Activated CD8-positive, alpha-beta memory T cell treated with anti-CD3 and anti-CD28 coated beads for 36 hours (primary cell): Measurements from ENCODE around the gene ZC3H18. TPM values are rescaled to one million over a fixed set of nuclear protein-coding genes. Genes with fewer than 3 reads are reported as not detected.

Source experiments
- CTCF ChIA-PET: fragments of 350-600 bp; sonication (Branson Sonifier 250); formaldehyde crosslinking; loops from one replicate; lab custom pipeline; 2021; ENCODE audit warnings: antibody characterized with exemption; lab: Charles Lee
- POLR2A ChIA-PET: fragments of 350-600 bp; sonication (Branson Sonifier 250); formaldehyde crosslinking; loops from one replicate; lab custom pipeline; 2021; ENCODE audit warnings: antibody characterized with exemption; lab: Charles Lee
- total RNA-seq, 2 experiments: library from RNA; stranded (reverse); gene quantifications; one replicate each; pipeline ENCODE4 v1.2.3, GENCODE V29; 2021

Gene ZC3H18
- total RNA-seq, 2 experiments from 2014 or later, result 88.0 to 94.2 TPM

DNA sequence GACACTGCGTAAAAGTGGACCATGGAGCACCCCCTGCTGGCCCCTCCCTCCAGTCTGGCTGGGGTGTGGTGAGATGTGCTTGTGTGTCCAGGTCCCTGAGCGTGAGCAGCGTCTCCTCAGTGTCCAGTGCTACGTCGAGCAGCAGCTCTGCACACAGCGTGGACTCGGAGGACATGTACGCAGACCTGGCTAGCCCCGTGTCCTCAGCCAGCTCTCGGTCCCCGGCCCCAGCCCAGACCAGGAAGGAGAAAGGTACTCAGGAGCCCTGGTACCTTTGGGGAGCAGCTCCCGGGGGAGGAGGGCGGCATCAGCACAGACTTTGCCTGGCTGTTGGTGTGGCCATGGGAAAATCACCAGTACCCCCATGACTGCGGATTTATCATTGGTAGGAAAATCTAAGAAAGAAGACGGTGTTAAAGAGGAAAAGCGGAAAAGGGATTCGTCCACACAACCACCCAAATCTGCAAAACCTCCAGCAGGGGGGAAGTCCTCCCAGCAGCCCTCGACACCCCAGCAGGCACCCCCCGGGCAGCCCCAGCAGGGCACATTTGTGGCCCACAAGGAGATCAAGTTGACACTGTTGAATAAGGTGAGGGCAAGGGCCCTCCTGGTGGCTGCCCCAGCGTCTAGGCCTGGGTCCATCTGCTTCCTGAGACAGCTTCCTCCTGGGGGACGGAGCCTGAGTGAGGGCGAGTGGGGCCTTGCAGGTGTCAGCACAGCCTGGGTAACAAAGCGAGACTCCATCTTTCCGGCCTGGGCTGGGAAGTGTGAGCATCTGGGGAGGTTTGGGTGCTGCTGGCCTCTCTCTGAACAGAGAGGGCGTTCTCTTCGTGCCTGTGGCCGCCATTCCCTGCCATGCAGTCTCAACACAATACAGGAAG lies 57.6 kb downstream of the ZC3H18 start:
- ChIA-PET CTCF (no interaction called here), POLR2A (no interaction called here)

DNA sequence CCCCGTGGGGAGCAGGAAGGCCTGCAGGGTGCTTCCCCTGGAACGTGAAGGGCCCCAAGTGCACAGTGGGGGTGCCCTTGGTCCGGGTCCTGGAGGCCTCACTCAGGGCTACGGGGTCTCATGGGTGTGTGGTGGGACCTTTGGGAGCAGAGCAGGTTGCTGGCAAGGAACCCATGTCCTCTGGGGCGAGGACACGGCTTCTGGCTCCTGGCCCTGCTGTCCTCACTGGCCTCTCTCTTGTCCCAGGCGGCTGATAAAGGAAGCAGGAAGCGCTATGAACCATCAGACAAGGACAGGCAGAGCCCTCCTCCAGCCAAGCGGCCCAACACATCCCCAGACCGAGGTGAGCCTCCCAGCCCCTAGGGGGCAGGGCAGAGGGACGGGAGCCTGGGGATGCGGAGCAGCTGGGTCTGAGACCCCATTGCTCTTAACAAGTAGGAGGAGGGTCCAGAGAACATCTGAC lies 58.3 kb downstream of the ZC3H18 start:
- CTCF ChIA-PET, result interaction anchor here (1.4 kb wide), 1 partner anchor 9 kb away, joined by 3 read pairs; no protein-coding TSS in a partner anchor
- POLR2A ChIA-PET, result no interaction called here

DNA sequence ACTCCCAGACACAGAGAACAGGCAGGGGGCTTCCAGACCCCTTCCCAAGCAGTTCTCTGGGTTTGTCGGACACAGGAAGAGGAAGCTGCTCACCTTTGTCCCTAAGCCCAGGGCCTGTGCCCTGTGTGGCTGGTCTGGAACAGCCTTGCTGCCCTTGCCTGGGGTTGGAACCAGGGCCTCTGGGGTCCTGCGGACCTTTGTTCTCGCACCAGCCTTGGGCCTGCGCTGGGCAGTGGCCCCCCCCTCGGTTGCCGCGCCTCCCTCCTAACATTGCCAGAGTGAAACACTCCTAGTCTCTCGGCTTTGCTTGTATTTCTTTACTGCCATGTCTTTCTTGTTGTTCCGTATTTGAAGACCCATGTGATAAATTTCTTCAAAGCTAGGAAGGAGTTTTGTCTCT lies 59.6 kb downstream of the ZC3H18 start:
- POLR2A ChIA-PET, result no interaction called here
- CTCF ChIA-PET, result interaction anchor here (1.4 kb wide), 1 partner anchor 7 kb away, joined by 3 read pairs; no protein-coding TSS in a partner anchor

DNA sequence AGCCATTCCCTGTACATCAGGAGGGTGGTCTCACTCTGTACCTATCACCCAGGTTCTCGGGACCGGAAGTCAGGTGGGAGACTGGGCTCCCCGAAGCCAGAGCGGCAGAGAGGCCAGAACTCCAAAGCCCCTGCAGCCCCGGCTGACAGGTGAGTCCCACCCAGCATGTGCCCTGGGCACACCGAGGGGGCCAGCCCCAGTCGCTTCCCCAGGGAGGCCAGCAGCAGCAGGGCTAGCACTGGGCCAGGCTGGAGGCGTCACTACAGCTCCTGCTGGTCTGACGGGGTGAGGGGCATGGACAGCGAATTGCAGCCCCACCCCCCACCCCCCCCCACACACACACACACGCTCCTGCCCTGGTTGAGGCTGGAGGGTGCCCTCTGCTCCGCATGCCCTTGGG lies 60.2 kb downstream of the ZC3H18 start:
- ChIA-PET CTCF (interaction anchor here (0.6 to 1.2 kb wide), 2 partner anchors 10 to 1119 kb away, joined by 3 to 6 read pairs; no protein-coding TSS in a partner anchor), POLR2A (no interaction called here)

GRCh38 chr16:88630941-88631340 lies 60.7 kb downstream of the ZC3H18 start:
- ChIA-PET CTCF (interaction anchor here (0.6 to 1.2 kb wide), 2 partner anchors 10 to 1118 kb away, joined by 3 to 6 read pairs; no protein-coding TSS in a partner anchor), POLR2A (no interaction called here)

DNA sequence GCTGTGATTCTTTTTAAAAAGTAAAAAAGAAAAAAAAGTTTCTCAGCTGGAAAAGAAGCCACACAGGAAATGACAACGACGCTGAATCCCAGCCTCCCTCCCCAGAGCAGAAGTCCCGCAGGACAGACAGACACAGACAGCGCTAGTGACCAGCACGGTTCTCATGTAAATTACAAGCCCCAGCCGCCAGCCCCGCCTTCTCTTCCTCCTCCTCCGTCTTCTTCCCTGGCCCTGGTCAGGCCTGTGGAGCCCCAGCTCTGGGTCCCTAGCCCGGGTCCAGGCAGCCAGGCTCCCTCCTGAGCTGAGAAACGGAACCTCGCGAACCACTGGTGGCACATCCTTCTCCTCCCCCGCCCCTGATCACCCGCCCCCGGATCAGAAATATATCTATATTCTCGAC lies 61.2 kb downstream of the ZC3H18 start:
- ChIA-PET CTCF (interaction anchor here (1.2 kb wide), 1 partner anchor 11 kb away, joined by 6 read pairs; no protein-coding TSS in a partner anchor), POLR2A (no interaction called here)

- CTCF ChIA-PET, result interaction anchor here (0.8 to 1.2 kb wide), 3 partner anchors 11 to 49 kb away, joined by 3 to 6 read pairs (median 3); no protein-coding TSS in a partner anchor
Observed at GRCh38 chr16:88631920-88632586, 61.9 kb downstream of the ZC3H18 start.

GRCh38 chr16:88632587-88632930 lies 62.4 kb downstream of the ZC3H18 start:
- ChIA-PET POLR2A (interaction anchor here (1.3 kb wide), 1 partner anchor 70 kb away, joined by 8 read pairs; no protein-coding TSS in a partner anchor), CTCF (interaction anchor here (0.8 to 1.1 kb wide), 3 partner anchors 13 to 62 kb away, joined by 3 read pairs; partner anchors contain the start of gene ZC3H18)

More at GRCh38 chr16:88631920-88632586, 61.9 kb downstream of the ZC3H18 start:
- POLR2A ChIA-PET, result no interaction called here

- POLR2A ChIA-PET, result interaction anchor here (1.0 to 1.3 kb wide), 4 partner anchors 14 to 72 kb away, joined by 3 to 8 read pairs (median 4); partner anchors contain the start of genes CTU2 and RNF166
- CTCF ChIA-PET, result interaction anchor here (0.8 to 1.1 kb wide), 2 partner anchors 28 to 31 kb away, joined by 3 read pairs; no protein-coding TSS in a partner anchor
Observed at GRCh38 chr16:88633684-88634140, 63.5 kb downstream of the ZC3H18 start.

GRCh38 chr16:88634141-88634993 lies 64.2 kb downstream of the ZC3H18 start:
- ChIA-PET CTCF (interaction anchor here (0.8 kb wide), 1 partner anchor 30 kb away, joined by 3 read pairs; no protein-coding TSS in a partner anchor), POLR2A (interaction anchor here (1.0 to 1.3 kb wide), 3 partner anchors 14 to 68 kb away, joined by 3 to 8 read pairs (median 4); no protein-coding TSS in a partner anchor)

- ChIA-PET CTCF (interaction anchor here (0.9 to 1.5 kb wide), 2 partner anchors 15 to 22 kb away, joined by 3 to 5 read pairs; no protein-coding TSS in a partner anchor), POLR2A (no interaction called here)
Observed at GRCh38 chr16:88634994-88635670, 64.9 kb downstream of the ZC3H18 start.

DNA sequence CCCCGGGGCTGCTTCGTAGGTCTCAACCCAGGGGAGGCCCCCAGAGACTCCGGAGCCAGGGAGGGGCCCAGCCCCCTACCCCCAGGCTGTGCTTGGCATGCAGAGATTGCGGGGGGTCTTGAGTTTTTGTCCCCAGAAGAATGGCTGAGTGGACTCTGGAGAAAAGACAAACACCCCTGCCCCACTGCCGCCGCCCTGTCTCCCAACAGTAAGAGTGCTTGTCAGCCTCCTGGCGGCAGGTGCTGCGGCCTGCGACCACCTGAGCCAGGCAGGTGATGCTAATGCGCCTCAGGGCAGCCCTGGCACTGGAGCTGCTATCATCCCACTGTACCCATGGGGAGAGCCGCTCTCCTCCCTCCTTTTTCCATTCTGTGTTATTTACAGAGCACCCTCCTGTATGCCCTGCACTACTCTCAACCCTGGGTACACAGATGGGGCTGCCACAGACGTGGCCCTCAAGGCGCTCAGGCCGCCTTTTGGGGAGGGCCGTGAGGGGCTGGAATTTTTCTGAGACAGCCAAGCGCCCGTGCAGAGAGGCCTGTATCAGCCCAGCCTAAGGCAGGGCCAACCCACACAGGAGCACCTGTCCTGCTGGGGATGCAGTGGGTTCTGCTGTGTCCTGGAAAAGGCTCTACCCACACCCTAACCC lies 65.6 kb downstream of the ZC3H18 start:
- CTCF ChIA-PET, result interaction anchor here (0.9 to 1.5 kb wide), 2 partner anchors 16 to 21 kb away, joined by 3 to 5 read pairs; no protein-coding TSS in a partner anchor
- POLR2A ChIA-PET, result no interaction called here

DNA sequence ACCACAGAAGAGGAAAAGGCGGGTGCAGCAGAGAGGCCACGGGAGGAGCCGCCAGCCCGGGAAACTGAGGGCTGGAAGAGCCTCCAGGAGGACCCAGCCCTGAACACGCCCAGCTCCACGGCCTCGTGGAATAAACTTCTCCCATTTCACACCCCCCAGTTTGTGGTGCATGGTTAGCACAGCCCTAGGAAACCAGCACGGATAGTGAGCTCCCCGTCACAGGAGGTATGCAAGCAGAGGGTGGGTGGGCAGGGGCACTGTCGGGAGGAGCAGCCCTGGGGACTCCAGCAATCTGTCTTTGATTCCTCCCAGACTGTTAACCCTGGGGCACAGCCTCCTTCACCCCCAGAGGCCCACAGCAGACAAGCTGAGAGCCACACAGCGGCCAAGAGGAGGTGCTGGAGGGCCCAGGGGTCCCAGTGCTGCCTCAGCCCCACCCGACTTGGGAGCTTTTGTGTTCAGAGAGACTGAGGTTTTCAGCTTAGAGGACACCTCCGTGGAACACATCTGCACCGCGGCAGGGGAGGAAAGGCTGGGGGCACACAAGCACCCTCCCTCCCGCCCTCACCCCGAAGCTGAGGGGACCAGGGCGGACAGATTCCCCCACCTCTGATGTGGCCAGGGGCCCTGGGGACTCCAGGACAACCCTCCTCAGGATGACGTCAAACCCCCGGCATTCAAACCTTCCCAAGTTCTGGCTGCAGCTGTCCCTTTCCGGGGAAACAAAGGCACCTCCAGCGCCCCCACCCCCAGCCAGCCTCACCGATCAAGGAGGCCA lies 66.5 kb downstream of the ZC3H18 start:
- ChIA-PET CTCF (interaction anchor here (0.6 to 1.5 kb wide), 6 partner anchors 8 to 69 kb away, joined by 3 to 6 read pairs (median 4); no protein-coding TSS in a partner anchor), POLR2A (interaction anchor here (0.6 to 1.1 kb wide), 3 partner anchors 13 to 26 kb away, joined by 4 to 8 read pairs (median 4); partner anchors contain the start of gene MVD)

DNA sequence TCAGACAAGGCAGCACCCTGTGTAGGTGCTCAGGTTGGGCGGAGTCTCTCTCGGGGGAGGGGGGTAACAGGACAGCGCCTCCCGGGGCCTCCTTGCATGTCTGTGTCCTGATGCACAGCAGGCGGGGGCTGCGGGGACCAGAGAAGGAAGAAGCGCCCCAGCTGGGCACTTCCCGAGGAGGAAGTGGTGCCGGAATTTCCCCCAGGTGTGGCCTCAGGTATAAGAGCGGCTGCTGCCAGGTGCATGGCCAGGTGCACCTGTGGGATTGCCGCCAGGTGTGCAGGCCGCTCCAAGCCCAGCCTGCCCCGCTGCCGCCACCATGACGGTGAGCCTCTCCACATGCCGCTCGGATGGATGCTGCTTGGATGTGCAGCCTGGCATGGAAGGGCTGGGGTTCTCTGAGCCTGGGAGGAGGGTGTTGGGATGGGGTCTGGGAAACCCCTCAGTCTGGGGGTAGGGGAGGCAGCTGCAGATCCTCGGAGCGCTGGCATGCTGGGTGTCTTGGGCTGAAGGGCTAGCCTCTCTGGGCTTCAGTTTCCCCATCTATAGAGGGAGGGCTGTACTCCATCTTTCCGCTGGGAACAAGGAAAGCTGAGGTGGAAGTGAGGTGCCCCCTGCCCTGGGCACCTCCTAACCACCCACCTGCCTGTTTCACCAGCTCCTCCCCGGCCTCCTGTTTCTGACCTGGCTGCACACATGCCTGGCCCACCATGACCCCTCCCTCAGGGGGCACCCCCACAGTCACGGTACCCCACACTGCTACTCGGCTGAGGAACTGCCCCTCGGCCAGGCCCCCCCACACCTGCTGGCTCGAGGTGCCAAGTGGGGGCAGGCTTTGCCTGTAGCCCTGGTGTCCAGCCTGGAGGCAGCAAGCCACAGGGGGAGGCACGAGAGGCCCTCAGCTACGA lies 68.4 kb downstream of the ZC3H18 start, which contains the start of gene IL17C:
TSS of gene IL17C (plus strand) at position 250 of the 908 bp plus-strand sequence. CDS start at position 320, 70 bp downstream.
- ChIA-PET CTCF (interaction anchor here (1.6 kb wide), 1 partner anchor 24 kb away, joined by 4 read pairs; the partner anchor contains the start of gene MVD), POLR2A (interaction anchor here (0.6 to 2.5 kb wide), 5 partner anchors 10 to 859 kb away, joined by 3 to 8 read pairs (median 4); partner anchors contain the start of gene CYBA)
